Measurements from ENCODE around the gene TPK1. TPM values are rescaled to one million over a fixed set of nuclear protein-coding genes. Genes with fewer than 3 reads are reported as not detected.

The TPK1 gene
- polyA plus RNA-seq, 1 experiment = 1.2 TPM

- Histone ChIP-seq H3K4me3 (ENCODE audit: low read depth, low read length) (no peak overlapping the region), H3K36me3 (ENCODE audit: control insufficient read depth, insufficient read depth, low read length) (no peaks in the 10 kb centered on the region), H3K27me3 (ENCODE audit: control insufficient read depth, insufficient read depth, low read length) (no peaks in the 10 kb centered on the region)
- no peak for TF ChIP-seq CTCF (IDR thresholded peaks at IDR 0.05; ENCODE audit: insufficient read depth, low read depth, low read length)
- POLR2A ChIA-PET = no interaction called here
- CTCF ChIA-PET = no interaction called here
- no peak for DNase-seq (ENCODE audit: low read depth)
These were observed 267.6 kb downstream of the TPK1 start for GRCh38 chr7:144568233-144568632.

GRCh38 chr7:144565586-144565985 is 270.3 kb downstream of the TPK1 start:
- CTCF ChIA-PET = no interaction called here
- POLR2A ChIA-PET = no interaction called here
- TF ChIP-seq CTCF (IDR thresholded peaks at IDR 0.05; ENCODE audit: insufficient read depth, low read depth, low read length) = no peak
- DNase-seq (ENCODE audit: low read depth) = no peak
- H3K36me3 ChIP-seq (ENCODE audit: control insufficient read depth, insufficient read depth, low read length) = no peaks in the 10 kb centered on the region
- H3K27me3 ChIP-seq (ENCODE audit: control insufficient read depth, insufficient read depth, low read length) = no peaks in the 10 kb centered on the region
- no peak overlapping the region for H3K4me3 ChIP-seq (ENCODE audit: low read depth, low read length)

GRCh38 chr7:144549861-144550260 is 286.0 kb downstream of the TPK1 start:
- no peak for DNase-seq (ENCODE audit: low read depth)
- no peak for TF ChIP-seq CTCF (IDR thresholded peaks at IDR 0.05; ENCODE audit: insufficient read depth, low read depth, low read length)
- H3K27me3 ChIP-seq (ENCODE audit: control insufficient read depth, insufficient read depth, low read length) = no peaks in the 10 kb centered on the region
- CTCF ChIA-PET = no interaction called here
- POLR2A ChIA-PET = no interaction called here
- H3K36me3 ChIP-seq (ENCODE audit: control insufficient read depth, insufficient read depth, low read length) = no peaks in the 10 kb centered on the region
- no peak overlapping the region for H3K4me3 ChIP-seq (ENCODE audit: low read depth, low read length)

- TF ChIP-seq CTCF (IDR thresholded peaks at IDR 0.05; ENCODE audit: insufficient read depth, low read depth, low read length) = no peak
- POLR2A ChIA-PET = no interaction called here
- DNase-seq (ENCODE audit: low read depth) = no peak
- Histone ChIP-seq H3K36me3 (ENCODE audit: control insufficient read depth, insufficient read depth, low read length) (no peaks in the 10 kb centered on the region), H3K27me3 (ENCODE audit: control insufficient read depth, insufficient read depth, low read length) (no peaks in the 10 kb centered on the region), H3K4me3 (ENCODE audit: low read depth, low read length) (no peak overlapping the region)
- CTCF ChIA-PET = no interaction called here
These were observed 287.3 kb downstream of the TPK1 start for GRCh38 chr7:144548556-144548955.

- no peaks in the 10 kb centered on the region for H3K27me3 ChIP-seq (ENCODE audit: control insufficient read depth, insufficient read depth, low read length)
- no peak overlapping the region for H3K4me3 ChIP-seq (ENCODE audit: low read depth, low read length)
- ChIA-PET POLR2A (no interaction called here), CTCF (no interaction called here)
- DNase-seq (ENCODE audit: low read depth) = no peak
- no peaks in the 10 kb centered on the region for H3K36me3 ChIP-seq (ENCODE audit: control insufficient read depth, insufficient read depth, low read length)
- no peak for TF ChIP-seq CTCF (IDR thresholded peaks at IDR 0.05; ENCODE audit: insufficient read depth, low read depth, low read length)
These were observed 288.0 kb downstream of the TPK1 start for GRCh38 chr7:144547888-144548287.

Measured in BJ (cell line).